Measurements from ENCODE around the gene DHRS3. TPM values are rescaled to one million over a fixed set of nuclear protein-coding genes. Genes with fewer than 3 reads are reported as not detected.

DHRS3 gene
- total RNA-seq, 1 experiment from 2014 or later: 154 TPM

GRCh38 chr1:12643079-12643478 is 25.1 kb upstream of the DHRS3 start:
- no peak for TF ChIP-seq EZH2 (IDR thresholded peaks at IDR 0.05; ENCODE audit: low read depth)
- TF ChIP-seq CTCF (conservative IDR thresholded peaks at IDR 0.05): no peak
- no peak overlapping the region for H2AFZ ChIP-seq
- 0 out of 2 replicates have a peak, but pooled peaks cover 2% of the 10 kb centered on the region for H3K9me3 ChIP-seq (ENCODE audit: insufficient read depth, low read depth)
- H3K36me3 ChIP-seq (ENCODE audit: low read depth): no peaks in the 10 kb centered on the region
- no peak for DNase-seq
- H4K20me1 ChIP-seq (ENCODE audit: insufficient read depth): no peaks in the 10 kb centered on the region
- no peak overlapping the region for H3K27ac ChIP-seq
- intact Hi-C loops (cut with micrococcal nuclease; ENCODE audit: unreplicated experiment): no loop called here
- no peaks in the 10 kb centered on the region for H3K79me2 ChIP-seq (ENCODE audit: low read depth)
- H3K9me2 ChIP-seq (ENCODE audit: insufficient read depth): no peaks in the 10 kb centered on the region
- H3K27me3 ChIP-seq (ENCODE audit: insufficient read depth, low read depth): no peaks in the 10 kb centered on the region
- H3K4me2 ChIP-seq: no peak overlapping the region
- H3K4me3 ChIP-seq: no peak overlapping the region
- CTCF ChIA-PET: no interaction called here
- BruUV-seq (replicated peaks): no TSS peak
- no peaks in the 10 kb centered on the region for H3K4me1 ChIP-seq (replicated peaks; ENCODE audit: insufficient read depth)
- POLR2A ChIA-PET (ENCODE audit: unreplicated experiment): interaction anchor here (0.7 kb wide), 1 partner anchor 393 kb away, joined by 20 read pairs; no protein-coding TSS in a partner anchor
- H3F3A ChIP-seq (ENCODE audit: insufficient read depth, low read depth): no peaks in the 10 kb centered on the region

DNA sequence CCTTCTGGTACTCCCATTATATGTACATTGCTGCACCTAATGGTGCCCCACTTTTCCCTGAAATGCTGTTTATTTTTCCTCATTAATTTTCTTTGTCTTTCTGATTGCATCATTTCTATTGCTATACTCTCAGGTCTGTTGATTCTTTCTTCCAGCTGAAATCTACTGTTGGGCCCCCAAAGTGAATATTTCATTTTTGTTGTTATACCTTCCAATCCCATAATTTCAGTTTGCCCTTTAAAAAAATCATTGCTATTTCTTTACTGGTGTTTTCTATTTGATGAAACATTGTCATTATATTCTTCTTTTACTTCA is 22.9 kb upstream of the DHRS3 start:
- Histone ChIP-seq H3F3A (ENCODE audit: insufficient read depth, low read depth) (no peaks in the 10 kb centered on the region), H3K27ac (no peak overlapping the region), H3K9me3 (ENCODE audit: insufficient read depth, low read depth) (0 out of 2 replicates have a peak, but pooled peaks cover 2% of the 10 kb centered on the region), H3K9me2 (ENCODE audit: insufficient read depth) (no peaks in the 10 kb centered on the region), H3K4me1 (replicated peaks; ENCODE audit: insufficient read depth) (no peaks in the 10 kb centered on the region), H3K36me3 (ENCODE audit: low read depth) (no peaks in the 10 kb centered on the region), H2AFZ (no peak overlapping the region), H3K79me2 (ENCODE audit: low read depth) (no peaks in the 10 kb centered on the region), H3K27me3 (ENCODE audit: insufficient read depth, low read depth) (no peaks in the 10 kb centered on the region), H3K4me3 (no peak overlapping the region), H4K20me1 (ENCODE audit: insufficient read depth) (no peaks in the 10 kb centered on the region), H3K4me2 (no peak overlapping the region)
- no TSS peak for BruUV-seq (replicated peaks)
- intact Hi-C loops (cut with micrococcal nuclease; ENCODE audit: unreplicated experiment): no loop called here
- TF ChIP-seq EZH2 (IDR thresholded peaks at IDR 0.05; ENCODE audit: low read depth) (no peak), CTCF (conservative IDR thresholded peaks at IDR 0.05) (no peak)
- ChIA-PET CTCF (no interaction called here), POLR2A (ENCODE audit: unreplicated experiment) (interaction anchor here (0.7 kb wide), 1 partner anchor 9 kb away, joined by 4 read pairs; no protein-coding TSS in a partner anchor)
- no peak for DNase-seq

DNA sequence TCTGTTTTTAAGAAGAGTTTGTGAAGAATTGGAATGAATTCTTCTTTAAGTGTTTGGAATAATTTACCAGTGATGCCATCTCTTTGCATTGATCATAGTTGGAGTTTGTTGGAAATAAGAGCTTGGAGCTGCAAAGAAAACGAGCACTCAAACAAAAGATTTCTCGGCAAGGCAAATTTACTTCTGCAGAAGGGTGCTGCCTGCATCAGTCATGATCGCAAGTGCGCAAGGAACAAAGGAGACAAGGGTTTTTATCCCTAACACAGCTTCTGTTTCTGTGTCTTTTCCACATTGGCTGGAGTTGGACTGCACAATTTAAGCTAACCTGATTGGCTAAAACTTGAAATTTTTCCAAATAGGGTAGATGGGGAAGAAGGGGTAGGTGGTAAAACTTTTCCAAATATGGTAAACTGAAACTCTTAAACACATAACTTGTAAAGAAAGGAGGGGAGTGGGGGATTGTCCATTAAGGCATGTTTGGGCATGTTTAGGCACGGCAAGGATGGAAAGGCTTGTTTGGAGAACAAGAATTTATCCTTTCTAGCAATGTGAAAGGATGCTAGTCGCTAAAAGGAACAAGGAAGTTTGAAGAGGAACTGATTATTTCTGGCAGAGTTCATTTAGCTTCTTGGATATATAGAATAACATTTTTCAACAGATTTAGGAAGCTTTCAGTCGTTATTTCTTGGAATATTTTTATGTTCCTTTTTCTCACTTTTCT is 22.4 kb upstream of the DHRS3 start:
- H2AFZ ChIP-seq: no peak overlapping the region
- ChIA-PET CTCF (no interaction called here), POLR2A (ENCODE audit: unreplicated experiment) (interaction anchor here (0.6 kb wide), 1 partner anchor 539 kb away, joined by 3 read pairs; no protein-coding TSS in a partner anchor)
- no peak for TF ChIP-seq CTCF (conservative IDR thresholded peaks at IDR 0.05)
- no peak overlapping the region for H3K4me2 ChIP-seq
- no peaks in the 10 kb centered on the region for H3K4me1 ChIP-seq (replicated peaks; ENCODE audit: insufficient read depth)
- BruUV-seq (replicated peaks): no TSS peak
- H3K9me3 ChIP-seq (ENCODE audit: insufficient read depth, low read depth): 0 out of 2 replicates have a peak, but pooled peaks cover 2% of the 10 kb centered on the region
- no peaks in the 10 kb centered on the region for H3K27me3 ChIP-seq (ENCODE audit: insufficient read depth, low read depth)
- H3K4me3 ChIP-seq: no peak overlapping the region
- DNase-seq: no peak
- H4K20me1 ChIP-seq (ENCODE audit: insufficient read depth): no peaks in the 10 kb centered on the region
- no peaks in the 10 kb centered on the region for H3K36me3 ChIP-seq (ENCODE audit: low read depth)
- H3K79me2 ChIP-seq (ENCODE audit: low read depth): no peaks in the 10 kb centered on the region
- H3F3A ChIP-seq (ENCODE audit: insufficient read depth, low read depth): no peaks in the 10 kb centered on the region
- intact Hi-C loops (cut with micrococcal nuclease; ENCODE audit: unreplicated experiment): no loop called here
- no peaks in the 10 kb centered on the region for H3K9me2 ChIP-seq (ENCODE audit: insufficient read depth)
- H3K27ac ChIP-seq: no peak overlapping the region

All from PC-9 (cell line).